GM21447 (cell line): ENCODE results near the gene PHF19.

Experiments
- ATAC-seq: cut with Tn5 transposase; IDR thresholded peaks from one replicate; pipeline ENCODE4 v1.9.1; 2021; ENCODE audit not compliant: unreplicated experiment

Gene PHF19

DNA sequence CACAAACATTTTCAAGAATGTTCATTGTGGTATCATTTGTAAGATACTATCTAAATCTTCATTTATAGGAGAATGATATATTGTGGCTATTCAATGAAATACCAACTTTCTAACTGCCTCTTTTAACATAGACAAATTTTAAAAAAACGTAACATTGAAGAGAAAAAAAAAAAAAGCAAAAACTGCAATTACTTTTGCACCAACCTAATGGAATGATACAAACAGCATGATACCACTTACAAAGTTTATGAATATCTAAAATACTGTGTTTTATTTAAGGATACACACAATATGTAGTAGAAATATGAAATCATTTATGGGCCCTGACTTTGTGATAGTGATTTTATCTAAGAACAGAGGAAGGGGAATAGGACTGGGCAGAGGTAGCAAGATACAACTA lies 58.4 kb downstream of the PHF19 start:
- ATAC-seq: no peak

- ATAC-seq: no peak
Measured at GRCh38 chr9:120815075-120815474, 61.9 kb downstream of the PHF19 start.

- ATAC-seq: no peak
Measured at GRCh38 chr9:120808931-120809330, 68.1 kb downstream of the PHF19 start.

GRCh38 chr9:120807607-120808379 lies 69.2 kb downstream of the PHF19 start:
- ATAC-seq: no peak
